H7 (cell line): ENCODE measurements around the gene PRKRIP1. TPM values are rescaled to one million over a fixed set of nuclear protein-coding genes. Genes with fewer than 3 reads are reported as not detected.

Experiments used
- DNase-seq: peaks from one replicate; pipeline ENCODE4 v3.0.0; 2012
- H3K27me3 ChIP-seq: 2 replicates; pipeline ENCODE4 v1.6.0; 2011; ENCODE audit warnings: mild to moderate bottlenecking, low read length; ENCODE audit not compliant: control insufficient read depth, insufficient read depth
- H3K36me3 ChIP-seq: replicated peaks from 2 replicates; pipeline ENCODE4 v1.5.1; 2011; ENCODE audit warnings: low read length; ENCODE audit not compliant: control insufficient read depth, insufficient read depth
- H3K4me3 ChIP-seq: 2 replicates; pipeline ENCODE4 v1.5.1; 2011; ENCODE audit warnings: low read depth, mild to moderate bottlenecking, control low read depth, low read length, moderate library complexity; ENCODE audit not compliant: insufficient read depth
- total RNA-seq: library from RNA; depleted of rRNA; stranded (reverse); fragments of >200 nt; shearing (Covaris generic); gene quantifications from 2 replicates; pipeline ENCODE4 v1.2.3, GENCODE V29; 2014

Gene PRKRIP1
- total RNA-seq, 1 experiment from 2014 or later, result 20.5 TPM

DNA sequence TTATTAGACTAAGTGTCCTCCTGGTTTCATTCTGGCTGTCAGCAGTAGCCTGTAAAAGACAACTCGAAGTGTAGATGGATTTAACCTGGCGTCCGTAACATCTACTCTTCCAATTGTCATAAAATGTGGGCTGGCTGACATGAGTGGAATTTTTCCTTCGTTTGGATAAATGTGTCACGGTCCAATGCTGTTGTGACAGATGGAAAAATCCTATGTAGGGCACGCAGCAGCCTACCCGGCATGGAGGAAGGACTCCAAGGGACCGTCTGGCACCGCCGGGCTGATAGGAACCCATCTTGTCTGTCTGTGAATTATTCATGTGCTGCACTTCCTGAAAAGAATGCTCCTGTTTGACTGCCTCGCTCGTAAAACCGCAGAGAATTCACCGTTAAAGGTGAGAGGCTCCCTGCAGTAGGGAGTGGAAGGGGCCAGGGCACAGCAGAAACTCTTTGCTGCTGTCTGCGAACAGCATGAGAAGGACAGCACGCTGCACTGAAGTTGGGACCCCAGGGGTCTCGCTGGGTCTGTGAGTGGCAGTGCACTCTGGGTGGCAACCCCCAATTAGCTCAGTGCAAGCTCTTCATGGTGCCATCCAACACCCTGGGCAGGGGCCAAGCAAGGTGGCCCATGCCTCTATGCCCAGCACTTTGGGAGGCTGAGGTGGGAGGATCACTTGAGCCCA lies 35.6 kb downstream of the PRKRIP1 start:
- DNase-seq, result peak; percentile 42
- Histone ChIP-seq H3K27me3 (no peaks in the 10 kb centered on the region), H3K4me3 (no peak overlapping the region), H3K36me3 (peaks cover 2% of the 10 kb centered on the region)

GRCh38 chr7:102432442-102433218 lies 36.5 kb downstream of the PRKRIP1 start:
- Histone ChIP-seq H3K4me3 (peak overlapping the region; percentile 70), H3K36me3 (peaks cover 2% of the 10 kb centered on the region; the same call in 1 of the 2 replicates), H3K27me3 (no peaks in the 10 kb centered on the region)
- DNase-seq, result no peak

GRCh38 chr7:102433219-102434038 lies 37.3 kb downstream of the PRKRIP1 start, which contains the start of gene ORAI2:
Gene ORAI2, plus strand, starts transcription at chr7:102433575. Its CDS starts 5,382 bp downstream, at chr7:102438957.
- peak; percentile 98 for DNase-seq
- H3K36me3 ChIP-seq, result peaks cover 2% of the 10 kb centered on the region; the same call in 1 of the 2 replicates
- H3K27me3 ChIP-seq, result no peaks in the 10 kb centered on the region
- peak within 1 kb of the TSS; percentile 70 for H3K4me3 ChIP-seq

GRCh38 chr7:102434039-102434486 lies 37.9 kb downstream of the PRKRIP1 start:
- Histone ChIP-seq H3K36me3 (peaks cover 2% of the 10 kb centered on the region), H3K27me3 (no peaks in the 10 kb centered on the region), H3K4me3 (peak overlapping the region; percentile 70)
- DNase-seq, result no peak

- DNase-seq, result no peak
- H3K36me3 ChIP-seq, result peaks cover 2% of the 10 kb centered on the region
- H3K27me3 ChIP-seq, result no peaks in the 10 kb centered on the region
- no peak overlapping the region for H3K4me3 ChIP-seq
These were observed 40.0 kb downstream of the PRKRIP1 start for GRCh38 chr7:102436118-102436517.

DNA sequence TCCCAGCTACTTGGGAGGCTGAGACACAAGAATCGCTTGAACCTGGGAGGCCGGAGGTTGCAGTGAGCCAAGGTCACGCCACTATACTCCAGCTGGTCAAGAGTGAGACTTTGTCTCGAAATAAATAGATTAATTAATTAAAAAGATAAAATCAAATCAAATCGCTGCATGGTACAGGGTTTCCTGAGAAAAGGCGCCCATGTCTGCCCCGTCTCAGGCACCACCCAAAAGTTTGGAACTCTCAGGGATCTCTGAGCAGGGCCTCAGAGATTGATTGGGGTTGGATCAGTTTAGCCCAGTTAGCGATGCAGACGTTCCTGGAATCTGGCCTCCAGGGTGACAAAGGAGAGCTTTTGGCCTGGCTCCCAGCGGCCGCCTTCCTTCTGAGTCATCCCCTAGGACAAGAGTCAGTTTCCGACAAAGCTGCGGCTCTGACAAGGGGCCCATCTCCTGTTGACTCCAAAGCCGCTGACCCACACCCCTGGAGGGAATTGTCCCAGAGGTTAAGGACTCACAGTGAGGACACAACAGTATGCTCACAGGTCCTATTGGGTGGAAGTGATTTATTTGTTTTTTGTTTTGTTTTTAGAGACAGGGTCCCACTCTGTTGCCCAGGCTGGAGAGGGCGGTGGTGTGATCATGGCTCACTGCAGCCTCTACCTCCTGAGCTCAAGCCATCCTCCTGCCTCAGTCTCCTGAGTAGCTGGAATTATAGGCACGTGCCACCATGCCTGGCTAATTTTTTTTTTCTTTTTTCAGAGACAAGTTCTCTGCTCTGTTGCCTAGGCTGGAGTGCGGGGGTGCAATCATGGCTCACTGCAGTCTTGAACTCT lies 44.0 kb downstream of the PRKRIP1 start:
- Histone ChIP-seq H3K36me3 (peaks cover 4% of the 10 kb centered on the region), H3K27me3 (no peaks in the 10 kb centered on the region), H3K4me3 (no peak overlapping the region)
- DNase-seq, result peak; percentile 73

GRCh38 chr7:102444961-102445673 lies 49.0 kb downstream of the PRKRIP1 start:
- DNase-seq, result peak; percentile 13
- no peak overlapping the region for H3K4me3 ChIP-seq
- no peaks in the 10 kb centered on the region for H3K27me3 ChIP-seq
- H3K36me3 ChIP-seq, result peaks cover 2% of the 10 kb centered on the region

DNA sequence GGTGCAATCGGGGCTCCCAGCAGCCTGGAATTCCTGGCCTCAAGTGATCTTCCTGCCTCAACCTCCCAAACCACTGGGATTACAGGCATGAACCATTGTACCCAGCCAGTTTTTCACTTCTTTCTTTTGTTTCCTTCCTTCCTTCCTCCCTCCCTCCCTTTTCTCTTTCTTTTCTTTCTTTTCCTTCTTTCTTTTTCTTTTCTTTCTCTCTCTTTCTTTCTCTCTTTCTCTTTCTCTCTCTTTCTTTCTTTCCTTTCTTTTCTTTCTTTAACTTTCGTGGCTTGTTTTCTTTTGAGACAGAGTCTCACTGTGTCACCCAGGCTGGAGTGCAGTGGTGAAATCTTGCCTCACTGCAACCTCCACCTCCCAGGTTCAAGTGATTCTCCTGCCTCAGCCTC lies 49.5 kb downstream of the PRKRIP1 start:
- no peaks in the 10 kb centered on the region for H3K27me3 ChIP-seq
- no peak for DNase-seq
- H3K4me3 ChIP-seq, result no peak overlapping the region
- peaks cover 2% of the 10 kb centered on the region for H3K36me3 ChIP-seq

DNA sequence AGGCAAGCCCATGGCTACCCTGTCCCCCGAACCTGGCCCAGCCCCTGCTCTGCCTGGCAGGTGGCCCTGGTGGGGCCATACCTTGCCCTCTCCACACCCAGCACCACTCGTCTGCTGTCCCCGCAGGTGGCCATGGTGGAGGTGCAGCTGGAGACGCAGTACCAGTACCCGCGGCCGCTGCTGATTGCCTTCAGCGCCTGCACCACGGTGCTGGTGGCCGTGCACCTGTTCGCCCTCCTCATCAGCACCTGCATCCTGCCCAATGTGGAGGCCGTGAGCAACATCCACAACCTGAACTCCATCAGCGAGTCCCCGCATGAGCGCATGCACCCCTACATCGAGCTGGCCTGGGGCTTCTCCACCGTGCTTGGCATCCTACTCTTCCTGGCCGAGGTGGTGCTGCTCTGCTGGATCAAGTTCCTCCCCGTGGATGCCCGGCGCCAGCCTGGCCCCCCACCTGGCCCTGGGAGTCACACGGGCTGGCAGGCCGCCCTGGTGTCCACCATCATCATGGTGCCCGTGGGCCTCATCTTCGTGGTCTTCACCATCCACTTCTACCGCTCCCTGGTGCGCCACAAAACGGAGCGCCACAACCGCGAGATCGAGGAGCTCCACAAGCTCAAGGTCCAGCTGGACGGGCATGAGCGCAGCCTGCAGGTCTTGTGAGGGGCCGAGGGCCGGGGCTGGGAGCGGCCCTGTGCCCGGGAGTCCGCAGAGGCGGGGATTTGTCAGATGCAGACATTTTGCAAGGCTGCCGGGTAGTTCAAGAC lies 50.4 kb downstream of the PRKRIP1 start:
- H3K27me3 ChIP-seq, result no peaks in the 10 kb centered on the region

GRCh38 chr7:102447311-102447710 lies 51.1 kb downstream of the PRKRIP1 start:
- no peaks in the 10 kb centered on the region for H3K27me3 ChIP-seq
- peaks cover 2% of the 10 kb centered on the region for H3K36me3 ChIP-seq
- H3K4me3 ChIP-seq, result no peak overlapping the region
- peak; percentile 48 for DNase-seq

More for the DNA sequence above, 50.4 kb downstream of the PRKRIP1 start:
- Histone ChIP-seq H3K36me3 (peaks cover 2% of the 10 kb centered on the region), H3K4me3 (no peak overlapping the region)
- DNase-seq, result peak; percentile 34

DNA sequence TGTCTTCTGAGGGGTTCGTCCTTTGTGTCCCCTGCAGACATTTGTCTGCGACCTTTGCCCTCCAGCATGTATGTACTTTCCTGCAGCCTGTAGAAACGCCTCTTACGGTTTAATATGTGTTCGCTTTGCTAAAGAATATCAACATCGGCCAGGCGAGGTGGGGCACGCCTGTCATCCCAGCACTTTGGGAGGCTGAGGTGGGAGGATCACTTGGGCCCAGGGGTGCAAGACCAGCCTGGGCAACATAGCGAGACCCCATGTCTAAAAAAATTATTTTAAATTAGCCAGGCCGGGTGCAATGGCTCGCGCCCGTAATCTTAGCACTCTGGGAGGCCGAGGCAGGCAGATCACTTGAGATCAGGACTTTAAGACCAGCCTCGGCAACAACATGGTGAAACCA lies 53.0 kb downstream of the PRKRIP1 start:
- no peak for DNase-seq
- H3K27me3 ChIP-seq, result no peaks in the 10 kb centered on the region
- H3K4me3 ChIP-seq, result no peak overlapping the region
- peaks cover 2% of the 10 kb centered on the region for H3K36me3 ChIP-seq

- Histone ChIP-seq H3K27me3 (no peaks in the 10 kb centered on the region), H3K4me3 (no peak overlapping the region)
- DNase-seq, result no peak
These were observed 54.1 kb downstream of the PRKRIP1 start for GRCh38 chr7:102450242-102450641.

More at GRCh38 chr7:102450242-102450641, 54.1 kb downstream of the PRKRIP1 start:
- H3K36me3 ChIP-seq, result no peaks in the 10 kb centered on the region; the same call in none of the 2 replicates
